ENCODE measurements around the gene TTLL5.

Gene TTLL5

DNA sequence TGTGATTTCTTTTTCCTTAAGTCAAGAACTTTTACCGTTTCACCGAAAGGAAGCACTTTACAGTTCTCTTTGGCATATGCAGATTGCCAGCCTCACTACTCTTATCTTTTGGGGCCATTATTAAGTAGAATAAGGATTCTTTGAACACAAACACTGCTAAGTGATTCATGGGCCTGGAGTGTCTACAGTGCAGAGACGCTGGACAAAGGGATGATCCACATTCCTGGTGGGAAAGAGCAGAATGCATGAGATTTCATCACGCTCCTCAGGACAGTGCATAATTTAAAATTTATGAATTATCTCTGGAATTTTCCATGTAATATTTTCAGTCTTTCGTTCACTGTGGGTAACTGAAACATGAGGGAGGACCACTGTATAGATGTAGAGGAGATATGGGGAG lies 90.2 kb downstream of the TTLL5 start:
- H3K36me3 ChIP-seq (ENCODE audit: control insufficient read depth, insufficient read depth, low read length) = no peaks in the 10 kb centered on the region
- no peaks in the 10 kb centered on the region for H3K4me1 ChIP-seq (ENCODE audit: control insufficient read depth, insufficient read depth, low read length)
- H3K4me3 ChIP-seq (ENCODE audit: low read length) = no peak overlapping the region
- H3K27me3 ChIP-seq (ENCODE audit: control insufficient read depth, insufficient read depth, low read length) = no peaks in the 10 kb centered on the region
- H3K9me3 ChIP-seq (ENCODE audit: control insufficient read depth, low read length) = no peaks in the 10 kb centered on the region
- no peak overlapping the region for H3K9ac ChIP-seq (ENCODE audit: low read length)

DNA sequence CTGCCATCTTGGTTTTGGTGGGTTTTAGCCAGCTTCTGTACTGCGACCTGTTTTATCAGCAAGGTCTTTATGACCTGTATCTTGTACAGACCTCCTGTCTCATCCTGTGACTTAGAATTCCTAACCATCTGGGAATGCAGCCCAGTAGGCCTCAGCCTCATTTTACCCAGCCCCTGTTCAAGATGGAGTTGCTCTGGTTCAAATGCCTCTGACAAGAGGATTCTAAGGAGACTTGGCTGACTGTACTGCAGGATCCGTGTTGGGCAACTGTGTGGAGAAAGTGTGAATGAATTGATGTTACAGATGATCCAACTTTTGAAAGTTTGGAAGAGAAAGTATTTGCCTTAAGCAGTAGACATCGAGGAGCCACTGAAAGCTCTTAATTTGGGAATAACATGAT lies 91.0 kb downstream of the TTLL5 start:
- Histone ChIP-seq H3K4me1 (ENCODE audit: control insufficient read depth, insufficient read depth, low read length) (no peaks in the 10 kb centered on the region), H3K9ac (ENCODE audit: low read length) (no peak overlapping the region), H3K27me3 (ENCODE audit: control insufficient read depth, insufficient read depth, low read length) (no peaks in the 10 kb centered on the region), H3K36me3 (ENCODE audit: control insufficient read depth, insufficient read depth, low read length) (no peaks in the 10 kb centered on the region), H3K9me3 (ENCODE audit: control insufficient read depth, low read length) (no peaks in the 10 kb centered on the region), H3K4me3 (ENCODE audit: low read length) (no peak overlapping the region)

DNA sequence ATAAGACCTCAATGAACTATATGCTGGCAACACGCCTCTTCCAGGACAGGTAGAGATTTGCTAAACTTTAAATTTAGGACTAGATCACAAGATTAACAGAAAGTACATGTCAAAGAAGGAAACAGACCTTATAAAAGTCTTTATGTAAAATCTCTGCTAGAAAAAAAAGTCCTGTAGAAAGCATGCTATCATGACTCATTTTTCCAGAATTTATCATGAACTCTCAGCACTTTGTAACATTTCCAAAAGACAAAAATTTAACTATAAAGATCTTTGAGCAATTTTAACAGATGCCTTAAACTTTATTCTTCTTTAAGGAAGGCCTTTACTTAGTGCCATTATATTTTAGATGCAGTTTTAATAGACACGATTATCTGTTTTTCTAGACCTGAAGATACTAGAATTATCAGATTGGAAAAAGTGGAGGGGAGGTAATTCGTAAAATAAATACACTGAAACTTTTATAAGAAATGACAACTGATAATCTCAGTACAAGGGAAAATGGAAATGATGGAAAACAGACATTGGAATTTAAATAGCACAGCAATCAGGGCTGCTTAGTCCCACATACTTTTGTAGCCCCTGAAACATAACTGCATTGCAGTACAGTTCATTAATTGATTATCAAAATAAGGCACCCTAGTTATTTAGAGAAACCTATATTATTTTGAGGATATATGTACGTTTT lies 92.0 kb downstream of the TTLL5 start:
- no peak overlapping the region for H3K4me3 ChIP-seq (ENCODE audit: low read length)
- H3K9ac ChIP-seq (ENCODE audit: low read length) = no peak overlapping the region
- no peaks in the 10 kb centered on the region for H3K9me3 ChIP-seq (ENCODE audit: control insufficient read depth, low read length)
- no peaks in the 10 kb centered on the region for H3K27me3 ChIP-seq (ENCODE audit: control insufficient read depth, insufficient read depth, low read length)
- H3K36me3 ChIP-seq (ENCODE audit: control insufficient read depth, insufficient read depth, low read length) = no peaks in the 10 kb centered on the region
- no peaks in the 10 kb centered on the region for H3K4me1 ChIP-seq (ENCODE audit: control insufficient read depth, insufficient read depth, low read length)

DNA sequence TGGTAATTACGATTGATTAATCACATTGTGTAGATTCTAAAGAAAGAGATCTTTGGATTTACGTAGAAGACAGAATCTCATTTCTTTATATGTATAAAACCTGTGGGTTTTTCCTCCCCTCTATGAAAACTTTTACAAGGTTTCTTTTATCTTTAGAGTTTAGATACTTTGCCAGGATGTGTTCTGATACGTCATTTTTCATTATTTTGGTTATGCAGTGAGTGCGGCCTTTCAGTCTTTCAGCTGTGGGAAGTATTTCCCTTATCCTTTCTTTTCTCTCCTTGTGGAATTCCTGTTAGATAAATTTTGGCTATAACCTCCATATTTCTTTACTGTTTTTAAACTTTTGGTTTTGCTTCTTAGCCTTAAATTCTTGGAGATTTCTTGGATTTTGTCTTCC lies 92.7 kb downstream of the TTLL5 start:
- no peaks in the 10 kb centered on the region for H3K36me3 ChIP-seq (ENCODE audit: control insufficient read depth, insufficient read depth, low read length)
- H3K9ac ChIP-seq (ENCODE audit: low read length) = no peak overlapping the region
- no peaks in the 10 kb centered on the region for H3K27me3 ChIP-seq (ENCODE audit: control insufficient read depth, insufficient read depth, low read length)
- H3K4me1 ChIP-seq (ENCODE audit: control insufficient read depth, insufficient read depth, low read length) = no peaks in the 10 kb centered on the region
- no peak overlapping the region for H3K4me3 ChIP-seq (ENCODE audit: low read length)
- H3K9me3 ChIP-seq (ENCODE audit: control insufficient read depth, low read length) = no peaks in the 10 kb centered on the region

DNA sequence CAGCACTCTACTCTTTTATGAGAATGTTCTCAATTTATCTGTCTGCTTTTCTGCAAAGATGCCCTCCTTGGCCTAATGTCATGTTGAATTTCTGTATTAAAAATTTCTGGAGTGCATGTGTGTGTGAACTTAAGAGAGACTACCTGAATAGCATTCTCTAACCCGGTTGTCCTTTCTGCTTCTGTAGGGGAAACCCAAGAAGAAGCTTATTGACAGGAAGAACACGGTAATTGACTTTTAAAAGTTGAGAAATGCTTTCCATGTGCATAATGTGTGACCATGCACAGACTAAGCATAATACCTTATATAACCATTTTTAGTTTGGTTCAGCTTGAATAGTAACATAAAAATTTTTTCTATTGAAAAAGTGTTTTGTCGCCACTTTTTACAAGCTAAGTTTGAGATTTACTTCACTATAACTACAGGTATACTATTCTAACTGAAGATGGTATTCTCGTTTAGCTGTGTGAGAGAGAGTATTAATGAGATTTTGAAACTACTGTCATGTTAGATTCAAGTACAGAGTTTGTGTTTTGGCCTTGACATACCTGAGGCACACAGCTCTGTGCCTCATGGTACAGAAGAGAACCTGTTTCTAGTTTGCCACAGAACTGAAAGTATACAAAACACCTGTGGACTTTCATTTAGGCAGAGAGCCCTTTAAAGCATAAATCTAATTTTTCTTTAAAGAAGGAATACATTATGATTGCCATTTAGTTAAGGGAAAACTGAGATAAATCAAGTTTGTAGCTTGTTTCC lies 96.8 kb downstream of the TTLL5 start:
- Histone ChIP-seq H3K9ac (ENCODE audit: low read length) (no peak overlapping the region), H3K27me3 (ENCODE audit: control insufficient read depth, insufficient read depth, low read length) (no peaks in the 10 kb centered on the region), H3K4me3 (ENCODE audit: low read length) (no peak overlapping the region), H3K4me1 (ENCODE audit: control insufficient read depth, insufficient read depth, low read length) (no peaks in the 10 kb centered on the region), H3K9me3 (ENCODE audit: control insufficient read depth, low read length) (no peaks in the 10 kb centered on the region), H3K36me3 (ENCODE audit: control insufficient read depth, insufficient read depth, low read length) (no peaks in the 10 kb centered on the region)

DNA sequence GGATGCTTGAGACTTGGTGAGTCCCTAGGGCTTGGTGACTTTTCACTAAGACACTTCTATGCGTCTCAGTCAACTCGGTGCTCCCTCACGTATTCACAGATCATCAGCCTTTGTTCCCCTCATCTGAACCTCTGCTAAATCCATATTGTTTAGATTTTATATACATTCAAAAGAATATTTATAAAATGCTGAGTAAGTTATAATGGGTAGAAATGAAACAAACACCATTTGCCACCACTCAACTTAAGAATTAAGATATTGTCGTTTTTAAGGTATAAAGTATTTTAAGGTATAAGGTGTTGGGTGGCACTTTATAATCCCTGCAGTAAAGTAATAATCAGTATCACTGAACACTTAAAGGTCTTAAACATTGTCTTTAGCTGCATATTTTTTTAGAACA lies 103.0 kb downstream of the TTLL5 start:
- Histone ChIP-seq H3K9ac (ENCODE audit: low read length) (no peak overlapping the region), H3K4me1 (ENCODE audit: control insufficient read depth, insufficient read depth, low read length) (no peaks in the 10 kb centered on the region), H3K4me3 (ENCODE audit: low read length) (no peak overlapping the region), H3K9me3 (ENCODE audit: control insufficient read depth, low read length) (no peaks in the 10 kb centered on the region), H3K27me3 (ENCODE audit: control insufficient read depth, insufficient read depth, low read length) (no peaks in the 10 kb centered on the region), H3K36me3 (ENCODE audit: control insufficient read depth, insufficient read depth, low read length) (no peaks in the 10 kb centered on the region)

DNA sequence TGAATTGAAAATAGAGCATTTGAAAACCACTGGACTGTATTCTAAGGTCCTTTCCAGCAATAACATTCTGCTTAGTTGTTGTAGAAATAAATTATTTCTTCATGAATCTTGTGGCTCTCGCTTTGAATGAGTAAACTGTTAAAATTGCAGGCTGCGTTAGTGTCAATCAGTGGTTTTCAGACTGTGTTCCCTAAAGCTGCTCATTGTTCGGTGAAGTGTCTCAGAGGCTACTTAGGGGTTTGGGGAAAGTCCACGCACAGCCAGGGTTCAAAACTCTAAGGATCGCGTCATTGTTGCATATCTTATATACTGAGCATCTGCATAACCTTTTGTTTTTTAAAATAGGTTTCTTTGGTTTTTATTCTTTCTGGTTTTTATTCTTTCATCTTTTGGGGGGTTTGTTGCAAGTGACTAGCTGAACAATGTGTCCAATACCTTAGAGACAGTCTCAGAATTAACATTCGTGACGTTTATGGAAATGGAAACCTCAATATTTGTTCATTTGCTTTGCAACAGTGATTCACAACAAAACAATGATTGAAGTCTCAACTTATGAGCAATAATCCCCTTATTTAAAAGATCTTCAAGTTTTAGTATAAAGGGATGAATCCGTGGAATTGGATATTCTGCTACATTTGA lies 108.1 kb downstream of the TTLL5 start:
- H3K9ac ChIP-seq (ENCODE audit: low read length) = no peak overlapping the region
- no peaks in the 10 kb centered on the region for H3K36me3 ChIP-seq (ENCODE audit: control insufficient read depth, insufficient read depth, low read length)

DNA sequence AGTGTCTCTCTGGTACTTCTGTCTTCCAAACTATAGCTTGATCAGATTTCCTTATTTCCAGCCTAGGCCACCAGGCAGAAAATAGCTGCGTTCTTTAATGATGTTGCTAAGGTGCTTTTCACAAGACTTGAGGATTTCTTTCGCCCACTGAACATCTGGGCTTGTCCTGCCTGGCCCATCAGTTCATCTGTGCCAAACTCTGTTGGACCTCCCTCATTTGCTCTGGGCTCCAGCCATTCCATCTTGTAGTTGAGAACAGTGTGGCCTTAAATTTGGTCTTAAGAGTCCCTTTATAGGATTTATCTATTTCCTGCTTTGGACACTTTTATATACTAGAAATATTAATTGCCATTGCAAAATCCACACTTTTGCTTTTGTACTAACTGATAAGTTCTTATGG lies 109.6 kb downstream of the TTLL5 start:
- Histone ChIP-seq H3K36me3 (ENCODE audit: control insufficient read depth, insufficient read depth, low read length) (no peaks in the 10 kb centered on the region), H3K27me3 (ENCODE audit: control insufficient read depth, insufficient read depth, low read length) (no peaks in the 10 kb centered on the region), H3K4me1 (ENCODE audit: control insufficient read depth, insufficient read depth, low read length) (no peaks in the 10 kb centered on the region), H3K4me3 (ENCODE audit: low read length) (no peak overlapping the region), H3K9ac (ENCODE audit: low read length) (no peak overlapping the region), H3K9me3 (ENCODE audit: control insufficient read depth, low read length) (no peaks in the 10 kb centered on the region)

More for the DNA sequence above, 108.1 kb downstream of the TTLL5 start:
- no peak overlapping the region for H3K4me3 ChIP-seq (ENCODE audit: low read length)
- no peaks in the 10 kb centered on the region for H3K4me1 ChIP-seq (ENCODE audit: control insufficient read depth, insufficient read depth, low read length)
- no peaks in the 10 kb centered on the region for H3K9me3 ChIP-seq (ENCODE audit: control insufficient read depth, low read length)
- H3K27me3 ChIP-seq (ENCODE audit: control insufficient read depth, insufficient read depth, low read length) = no peaks in the 10 kb centered on the region

DNA sequence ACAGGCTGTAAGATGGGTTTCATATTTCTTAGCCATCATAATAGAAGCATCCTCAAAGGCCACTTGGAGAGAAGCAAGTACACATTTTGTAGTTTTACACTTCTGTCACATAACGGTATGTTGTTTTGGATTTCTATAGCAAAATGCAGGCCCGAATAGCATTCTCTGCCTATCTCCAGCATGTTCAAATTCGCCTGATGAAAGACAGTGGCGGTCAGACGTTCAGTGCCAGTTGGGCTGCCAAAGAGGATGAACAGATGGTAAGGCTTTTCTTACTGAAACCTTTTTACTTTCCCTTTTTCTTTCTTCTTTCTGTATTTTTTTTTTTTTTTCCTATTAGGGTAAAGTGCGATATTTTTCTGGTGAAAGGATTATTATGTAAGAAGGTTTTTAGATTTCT lies 110.5 kb downstream of the TTLL5 start:
- H3K9me3 ChIP-seq (ENCODE audit: control insufficient read depth, low read length) = no peaks in the 10 kb centered on the region
- no peaks in the 10 kb centered on the region for H3K36me3 ChIP-seq (ENCODE audit: control insufficient read depth, insufficient read depth, low read length)
- H3K4me3 ChIP-seq (ENCODE audit: low read length) = no peak overlapping the region

DNA sequence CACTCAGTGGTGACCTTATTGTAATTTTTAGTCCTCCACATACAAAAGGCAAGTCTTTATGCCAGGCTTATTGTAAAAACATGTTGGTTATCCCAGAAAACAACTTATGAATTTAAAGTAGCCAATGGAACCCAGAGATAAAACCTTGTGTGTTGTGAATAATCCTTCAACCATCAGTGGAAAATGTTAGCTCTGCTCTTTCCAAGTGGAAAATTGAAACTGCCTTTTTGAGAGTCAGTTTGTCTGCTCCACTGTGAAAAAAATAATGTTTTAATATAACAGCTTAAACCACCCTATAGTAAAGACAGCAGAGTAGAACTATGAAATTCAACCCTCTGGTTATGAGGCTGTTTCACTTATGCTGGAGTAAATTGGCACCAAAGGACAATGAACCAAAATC lies 112.0 kb downstream of the TTLL5 start:
- Histone ChIP-seq H3K4me3 (ENCODE audit: low read length) (no peak overlapping the region), H3K36me3 (ENCODE audit: control insufficient read depth, insufficient read depth, low read length) (no peaks in the 10 kb centered on the region), H3K9ac (ENCODE audit: low read length) (no peak overlapping the region)

More for the DNA sequence above, 110.5 kb downstream of the TTLL5 start:
- Histone ChIP-seq H3K27me3 (ENCODE audit: control insufficient read depth, insufficient read depth, low read length) (no peaks in the 10 kb centered on the region), H3K9ac (ENCODE audit: low read length) (no peak overlapping the region), H3K4me1 (ENCODE audit: control insufficient read depth, insufficient read depth, low read length) (no peaks in the 10 kb centered on the region)

DNA sequence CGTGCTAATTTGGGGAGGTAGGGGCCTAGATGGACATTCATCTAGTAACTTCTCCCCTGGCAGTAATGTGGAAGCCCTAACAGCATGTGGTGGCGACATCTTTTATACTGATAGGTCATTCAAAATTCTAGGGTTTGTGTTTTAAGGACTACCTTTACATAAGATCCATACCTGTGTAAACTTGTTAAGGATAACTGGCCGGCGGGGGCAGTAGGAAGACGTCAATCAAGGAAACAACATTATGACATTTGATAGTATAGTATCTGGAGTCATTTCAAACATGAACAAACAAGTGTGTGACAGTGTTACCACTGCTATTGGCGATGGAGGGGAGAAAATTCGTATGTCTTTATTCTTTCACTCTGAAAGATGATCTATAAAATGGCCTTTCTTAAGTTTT lies 120.0 kb downstream of the TTLL5 start:
- H3K9me3 ChIP-seq (ENCODE audit: control insufficient read depth, low read length) = no peaks in the 10 kb centered on the region
- H3K36me3 ChIP-seq (ENCODE audit: control insufficient read depth, insufficient read depth, low read length) = no peaks in the 10 kb centered on the region
- no peak overlapping the region for H3K9ac ChIP-seq (ENCODE audit: low read length)
- H3K4me1 ChIP-seq (ENCODE audit: control insufficient read depth, insufficient read depth, low read length) = no peaks in the 10 kb centered on the region
- H3K27me3 ChIP-seq (ENCODE audit: control insufficient read depth, insufficient read depth, low read length) = no peaks in the 10 kb centered on the region
- no peak overlapping the region for H3K4me3 ChIP-seq (ENCODE audit: low read length)

More for the DNA sequence above, 112.0 kb downstream of the TTLL5 start:
- Histone ChIP-seq H3K27me3 (ENCODE audit: control insufficient read depth, insufficient read depth, low read length) (no peaks in the 10 kb centered on the region), H3K4me1 (ENCODE audit: control insufficient read depth, insufficient read depth, low read length) (no peaks in the 10 kb centered on the region), H3K9me3 (ENCODE audit: control insufficient read depth, low read length) (no peaks in the 10 kb centered on the region)

DNA sequence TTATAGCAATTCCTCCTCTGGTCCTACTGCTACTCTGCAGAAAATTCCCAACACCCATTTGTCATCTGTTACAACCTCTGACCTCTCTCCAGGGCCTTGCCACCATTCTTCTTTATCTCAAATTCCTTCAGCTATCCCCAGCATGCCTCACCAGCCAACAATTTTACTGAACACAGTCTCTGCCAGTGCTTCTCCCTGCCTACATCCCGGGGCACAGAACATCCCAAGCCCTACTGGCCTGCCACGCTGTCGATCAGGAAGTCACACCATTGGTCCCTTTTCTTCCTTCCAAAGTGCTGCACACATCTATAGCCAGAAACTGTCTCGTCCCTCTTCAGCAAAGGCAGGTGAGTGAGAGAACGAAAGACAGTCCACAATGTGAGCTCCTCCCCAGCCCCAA lies 122.1 kb downstream of the TTLL5 start:
- no peak overlapping the region for H3K4me3 ChIP-seq (ENCODE audit: low read length)
- no peaks in the 10 kb centered on the region for H3K4me1 ChIP-seq (ENCODE audit: control insufficient read depth, insufficient read depth, low read length)
- H3K9me3 ChIP-seq (ENCODE audit: control insufficient read depth, low read length) = no peaks in the 10 kb centered on the region
- H3K27me3 ChIP-seq (ENCODE audit: control insufficient read depth, insufficient read depth, low read length) = no peaks in the 10 kb centered on the region
- no peak overlapping the region for H3K9ac ChIP-seq (ENCODE audit: low read length)
- H3K36me3 ChIP-seq (ENCODE audit: control insufficient read depth, insufficient read depth, low read length) = no peaks in the 10 kb centered on the region

All from mucosa of stomach (tissue), 1 donor.